ENCODE measurements around the gene INPP5D. TPM values are rescaled to one million over a fixed set of nuclear protein-coding genes. Genes with fewer than 3 reads are reported as not detected.

The INPP5D gene
- total RNA-seq, 1 experiment from 2014 or later: 12.7 TPM

- H4K91ac ChIP-seq (ENCODE audit: insufficient read length, low read depth, low read length): peak within 1 kb of the TSS; percentile 7
- DNase-seq: peak; percentile 97
- H3K9ac ChIP-seq (ENCODE audit: extremely low read depth, insufficient read length, low read length): peak within 1 kb of the TSS; percentile 81
- Mint-ChIP-seq H3K36me3 (ENCODE audit: insufficient read depth in 1 of 3, low read depth in 3 of 3) (peaks cover 9 to 32% (median 26%) of the 10 kb centered on the region in 3 experiments), H3K9me3 (peaks cover 12 to 18% of the 10 kb centered on the region in 2 experiments), H3K4me3 (peak within 1 kb of the TSS; percentile 96 to 97), H3K27ac (peak within 1 kb of the TSS; percentile 50 to 96 (median 78)), H3K4me1 (peaks cover 5 to 6% of the 10 kb centered on the region in 2 experiments), H3K27me3 (ENCODE audit: low read depth) (peaks cover 4% of the 10 kb centered on the region; the same call in 1 of the 2 replicates)
- H3K23ac ChIP-seq (ENCODE audit: insufficient read length, low read depth, low read length): no peak within 1 kb of the TSS
- H3K9me3 ChIP-seq (ENCODE audit: control insufficient read depth, low read depth, low read length): peaks cover 7% of the 10 kb centered on the region
- peaks cover 12% of the 10 kb centered on the region for H3K79me1 ChIP-seq (ENCODE audit: insufficient read depth, low read depth, low read length, poor library complexity, severe bottlenecking)
- H3T11ph ChIP-seq (ENCODE audit: low read length): no peak within 1 kb of the TSS
- no peak within 1 kb of the TSS for H2BK120ac ChIP-seq (ENCODE audit: low read depth, low read length, poor library complexity, severe bottlenecking)
- H2AFZ ChIP-seq (ENCODE audit: low read length): no peak within 1 kb of the TSS
- peak; percentile 98 for TF ChIP-seq CTCF (conservative IDR thresholded peaks at IDR 0.05)
- H4K5ac ChIP-seq (ENCODE audit: insufficient read length, low read depth, low read length): no peak within 1 kb of the TSS
- no peak within 1 kb of the TSS for H3K18ac ChIP-seq (ENCODE audit: insufficient read length, low read depth, low read length)
- H3K23me2 ChIP-seq (ENCODE audit: insufficient read length, low read depth, low read length, poor library complexity, severe bottlenecking): peaks cover 6% of the 10 kb centered on the region
- peaks cover 3% of the 10 kb centered on the region; the same call in 1 of the 2 replicates for H3K4me1 ChIP-seq (ENCODE audit: insufficient read depth, low read length)
- H4K8ac ChIP-seq (replicated peaks; ENCODE audit: insufficient read length, low read depth, low read length): no peak within 1 kb of the TSS
- H3K14ac ChIP-seq (ENCODE audit: insufficient read depth, low read length): peak within 1 kb of the TSS; percentile 76
- no peak within 1 kb of the TSS for H2BK15ac ChIP-seq (ENCODE audit: low read depth, low read length)
- no peaks in the 10 kb centered on the region for H4K20me1 ChIP-seq (ENCODE audit: control insufficient read depth, insufficient read depth, insufficient read length)
- no peak within 1 kb of the TSS for H3K27ac ChIP-seq (ENCODE audit: insufficient read length, low read depth, low read length)
- H3K79me2 ChIP-seq (ENCODE audit: insufficient read depth, low read length): peaks cover 17% of the 10 kb centered on the region; the same call in 1 of the 2 replicates
- H3K4ac ChIP-seq (ENCODE audit: low read depth, low read length): no peak within 1 kb of the TSS
- peak within 1 kb of the TSS; percentile 99 for H3K4me2 ChIP-seq (ENCODE audit: insufficient read depth, insufficient read length, low read length)
- no peak within 1 kb of the TSS for H2BK20ac ChIP-seq (ENCODE audit: low read depth, low read length, poor library complexity, severe bottlenecking)
- H2BK12ac ChIP-seq (ENCODE audit: insufficient read length, low read depth, low read length): no peak within 1 kb of the TSS
- no peaks in the 10 kb centered on the region for H3K27me3 ChIP-seq (ENCODE audit: insufficient read depth, low read length)
- H2AK5ac ChIP-seq (ENCODE audit: insufficient read length, low read length): no peak within 1 kb of the TSS
- H2BK5ac ChIP-seq (ENCODE audit: insufficient read length, low read length): no peak within 1 kb of the TSS
- H3K56ac ChIP-seq (ENCODE audit: insufficient read length, low read depth, low read length): no peak within 1 kb of the TSS
- no CpG with 5 or more reads among the region's 75 CpGs for WGBS (ENCODE audit: extremely low coverage, insufficient read length, low lambda C conversion rate)
These were observed 191.4 kb downstream of the INPP5D start, which contains the start of gene ATG16L1 for GRCh38 chr2:233251306-233252116. ATG16L1 (plus strand) TSS chr2:233251673; CDS start chr2:233251828, 155 bp downstream.
